Measurements from ENCODE around the gene NR3C2. TPM values are rescaled to one million over a fixed set of nuclear protein-coding genes. Genes with fewer than 3 reads are reported as not detected.

Gene NR3C2
- total and polyA plus RNA-seq, 2 experiments from 2014 or later = 1.2 to 3.0 TPM

DNA sequence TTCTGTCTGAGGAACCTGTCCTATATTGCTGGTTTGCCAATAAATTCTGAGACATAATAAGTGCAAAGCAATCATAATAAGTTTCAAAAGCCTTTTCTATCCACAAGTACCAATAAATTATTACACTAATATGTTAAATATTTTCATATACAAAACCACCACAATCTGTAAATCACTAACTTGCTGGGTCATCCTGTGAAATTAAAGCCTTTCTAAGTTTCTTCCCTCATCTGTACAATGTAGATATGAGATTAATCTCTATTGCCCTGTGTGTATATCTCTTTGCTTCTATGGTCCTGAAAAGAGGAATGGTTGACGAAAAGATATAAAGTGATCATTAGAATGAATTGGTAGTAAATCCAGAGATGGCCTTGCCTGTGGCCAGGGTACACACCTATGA lies 231.6 kb downstream of the NR3C2 start:
- peaks cover 4% of the 10 kb centered on the region; the same call in 1 of the 3 replicates for H3K4me1 Mint-ChIP-seq
- ATAC-seq = no peak
- H3F3A ChIP-seq (replicated peaks; ENCODE audit: low read depth) = no peaks in the 10 kb centered on the region

More for the DNA sequence above, 231.6 kb downstream of the NR3C2 start:
- H3K4me1 ChIP-seq (ENCODE audit: insufficient read depth) = no peaks in the 10 kb centered on the region
- no peak overlapping the region for H3K27ac Mint-ChIP-seq
- no peak overlapping the region for H3K27ac ChIP-seq (ENCODE audit: low read depth)
- H3K27me3 Mint-ChIP-seq (ENCODE audit: insufficient read depth, low read depth, poor library complexity) = no peaks in the 10 kb centered on the region
- H3K4me3 ChIP-seq = no peak overlapping the region
- 0 out of 2 replicates have a peak, but pooled peaks cover 4% of the 10 kb centered on the region for H3K9me2 ChIP-seq (ENCODE audit: insufficient read depth)
- TF ChIP-seq POLR2AphosphoS5 (IDR thresholded peaks at IDR 0.05; ENCODE audit: low read depth) (no peak), NANOG (IDR thresholded peaks at IDR 0.05; ENCODE audit: borderline replicate concordance) (no peak), CREB1 (CRISPR knock-in tag; IDR thresholded peaks at IDR 0.05; ENCODE audit: low read depth) (no peak), JUNB (IDR thresholded peaks at IDR 0.05; ENCODE audit: unreplicated experiment) (no peak), EZH2phosphoT487 (IDR thresholded peaks at IDR 0.05; ENCODE audit: unreplicated experiment) (no peak), ZNF114 (CRISPR knock-in tag; IDR thresholded peaks at IDR 0.05) (no peak)
- TF ChIP-seq, protein P1, sequence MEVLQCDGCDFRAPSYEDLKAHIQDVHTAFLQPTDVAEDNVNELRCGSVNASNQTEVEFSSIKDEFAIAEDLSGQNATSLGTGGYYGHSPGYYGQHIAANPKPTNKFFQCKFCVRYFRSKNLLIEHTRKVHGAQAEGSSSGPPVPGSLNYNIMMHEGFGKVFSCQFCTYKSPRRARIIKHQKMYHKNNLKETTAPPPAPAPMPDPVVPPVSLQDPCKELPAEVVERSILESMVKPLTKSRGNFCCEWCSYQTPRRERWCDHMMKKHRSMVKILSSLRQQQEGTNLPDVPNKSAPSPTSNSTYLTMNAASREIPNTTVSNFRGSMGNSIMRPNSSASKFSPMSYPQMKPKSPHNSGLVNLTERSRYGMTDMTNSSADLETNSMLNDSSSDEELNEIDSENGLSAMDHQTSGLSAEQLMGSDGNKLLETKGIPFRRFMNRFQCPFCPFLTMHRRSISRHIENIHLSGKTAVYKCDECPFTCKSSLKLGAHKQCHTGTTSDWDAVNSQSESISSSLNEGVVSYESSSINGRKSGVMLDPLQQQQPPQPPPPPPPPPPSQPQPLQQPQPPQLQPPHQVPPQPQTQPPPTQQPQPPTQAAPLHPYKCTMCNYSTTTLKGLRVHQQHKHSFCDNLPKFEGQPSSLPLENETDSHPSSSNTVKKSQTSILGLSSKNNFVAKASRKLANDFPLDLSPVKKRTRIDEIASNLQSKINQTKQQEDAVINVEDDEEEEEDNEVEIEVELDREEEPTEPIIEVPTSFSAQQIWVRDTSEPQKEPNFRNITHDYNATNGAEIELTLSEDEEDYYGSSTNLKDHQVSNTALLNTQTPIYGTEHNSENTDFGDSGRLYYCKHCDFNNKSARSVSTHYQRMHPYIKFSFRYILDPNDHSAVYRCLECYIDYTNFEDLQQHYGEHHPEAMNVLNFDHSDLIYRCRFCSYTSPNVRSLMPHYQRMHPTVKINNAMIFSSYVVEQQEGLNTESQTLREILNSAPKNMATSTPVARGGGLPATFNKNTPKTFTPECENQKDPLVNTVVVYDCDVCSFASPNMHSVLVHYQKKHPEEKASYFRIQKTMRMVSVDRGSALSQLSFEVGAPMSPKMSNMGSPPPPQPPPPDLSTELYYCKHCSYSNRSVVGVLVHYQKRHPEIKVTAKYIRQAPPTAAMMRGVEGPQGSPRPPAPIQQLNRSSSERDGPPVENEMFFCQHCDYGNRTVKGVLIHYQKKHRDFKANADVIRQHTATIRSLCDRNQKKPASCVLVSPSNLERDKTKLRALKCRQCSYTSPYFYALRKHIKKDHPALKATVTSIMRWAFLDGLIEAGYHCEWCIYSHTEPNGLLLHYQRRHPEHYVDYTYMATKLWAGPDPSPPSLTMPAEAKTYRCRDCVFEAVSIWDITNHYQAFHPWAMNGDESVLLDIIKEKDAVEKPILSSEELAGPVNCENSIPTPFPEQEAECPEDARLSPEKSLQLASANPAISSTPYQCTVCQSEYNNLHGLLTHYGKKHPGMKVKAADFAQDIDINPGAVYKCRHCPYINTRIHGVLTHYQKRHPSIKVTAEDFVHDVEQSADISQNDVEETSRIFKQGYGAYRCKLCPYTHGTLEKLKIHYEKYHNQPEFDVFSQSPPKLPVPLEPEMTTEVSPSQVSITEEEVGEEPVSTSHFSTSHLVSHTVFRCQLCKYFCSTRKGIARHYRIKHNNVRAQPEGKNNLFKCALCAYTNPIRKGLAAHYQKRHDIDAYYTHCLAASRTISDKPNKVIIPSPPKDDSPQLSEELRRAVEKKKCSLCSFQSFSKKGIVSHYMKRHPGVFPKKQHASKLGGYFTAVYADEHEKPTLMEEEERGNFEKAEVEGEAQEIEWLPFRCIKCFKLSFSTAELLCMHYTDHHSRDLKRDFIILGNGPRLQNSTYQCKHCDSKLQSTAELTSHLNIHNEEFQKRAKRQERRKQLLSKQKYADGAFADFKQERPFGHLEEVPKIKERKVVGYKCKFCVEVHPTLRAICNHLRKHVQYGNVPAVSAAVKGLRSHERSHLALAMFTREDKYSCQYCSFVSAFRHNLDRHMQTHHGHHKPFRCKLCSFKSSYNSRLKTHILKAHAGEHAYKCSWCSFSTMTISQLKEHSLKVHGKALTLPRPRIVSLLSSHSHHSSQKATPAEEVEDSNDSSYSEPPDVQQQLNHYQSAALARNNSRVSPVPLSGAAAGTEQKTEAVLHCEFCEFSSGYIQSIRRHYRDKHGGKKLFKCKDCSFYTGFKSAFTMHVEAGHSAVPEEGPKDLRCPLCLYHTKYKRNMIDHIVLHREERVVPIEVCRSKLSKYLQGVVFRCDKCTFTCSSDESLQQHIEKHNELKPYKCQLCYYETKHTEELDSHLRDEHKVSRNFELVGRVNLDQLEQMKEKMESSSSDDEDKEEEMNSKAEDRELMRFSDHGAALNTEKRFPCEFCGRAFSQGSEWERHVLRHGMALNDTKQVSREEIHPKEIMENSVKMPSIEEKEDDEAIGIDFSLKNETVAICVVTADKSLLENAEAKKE (CRISPR knock-in tag; IDR thresholded peaks at IDR 0.05) = no peak
- TF ChIP-seq, protein P2, sequence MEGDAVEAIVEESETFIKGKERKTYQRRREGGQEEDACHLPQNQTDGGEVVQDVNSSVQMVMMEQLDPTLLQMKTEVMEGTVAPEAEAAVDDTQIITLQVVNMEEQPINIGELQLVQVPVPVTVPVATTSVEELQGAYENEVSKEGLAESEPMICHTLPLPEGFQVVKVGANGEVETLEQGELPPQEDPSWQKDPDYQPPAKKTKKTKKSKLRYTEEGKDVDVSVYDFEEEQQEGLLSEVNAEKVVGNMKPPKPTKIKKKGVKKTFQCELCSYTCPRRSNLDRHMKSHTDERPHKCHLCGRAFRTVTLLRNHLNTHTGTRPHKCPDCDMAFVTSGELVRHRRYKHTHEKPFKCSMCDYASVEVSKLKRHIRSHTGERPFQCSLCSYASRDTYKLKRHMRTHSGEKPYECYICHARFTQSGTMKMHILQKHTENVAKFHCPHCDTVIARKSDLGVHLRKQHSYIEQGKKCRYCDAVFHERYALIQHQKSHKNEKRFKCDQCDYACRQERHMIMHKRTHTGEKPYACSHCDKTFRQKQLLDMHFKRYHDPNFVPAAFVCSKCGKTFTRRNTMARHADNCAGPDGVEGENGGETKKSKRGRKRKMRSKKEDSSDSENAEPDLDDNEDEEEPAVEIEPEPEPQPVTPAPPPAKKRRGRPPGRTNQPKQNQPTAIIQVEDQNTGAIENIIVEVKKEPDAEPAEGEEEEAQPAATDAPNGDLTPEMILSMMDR (conservative IDR thresholded peaks at IDR 0.05; ENCODE audit: low read depth in 2 of 2) = no peak
- DNase-seq (ENCODE audit: low spot score) = no peak
- no peaks in the 10 kb centered on the region; the same call in 1 of the 2 replicates for H3K36me3 ChIP-seq (ENCODE audit: insufficient read depth)
- H2AFZ ChIP-seq = no peak overlapping the region
- no peak overlapping the region for H3K4me2 ChIP-seq
- H3K27me3 ChIP-seq (ENCODE audit: insufficient read depth) = no peaks in the 10 kb centered on the region
- no peak overlapping the region for H3K4me3 Mint-ChIP-seq
- H3K9me3 Mint-ChIP-seq = no peaks in the 10 kb centered on the region; the same call in 2 of the 3 replicates
- no peaks in the 10 kb centered on the region for H4K20me1 ChIP-seq (replicated peaks; ENCODE audit: insufficient read depth)
- no peaks in the 10 kb centered on the region for H3K36me3 Mint-ChIP-seq (ENCODE audit: low read depth)
- no peaks in the 10 kb centered on the region for H3K79me2 ChIP-seq (replicated peaks; ENCODE audit: insufficient read depth)
